GM12801 (cell line): ENCODE data around the gene ZNF850.

ENCODE experiments used
- CTCF ChIP-seq: IDR thresholded peaks from one replicate; pipeline ENCODE4 v1.5.1; 2011; ENCODE audit warnings: control low read depth; ENCODE audit not compliant: insufficient read length; ENCODE audit errors: extremely low read depth

The ZNF850 gene

GRCh38 chr19:36773223-36773579, 594 bp upstream of the ZNF850 start:
- TF ChIP-seq CTCF, result no peak

- TF ChIP-seq CTCF, result no peak
Observed at GRCh38 chr19:36771261-36772231, 1.1 kb downstream of the ZNF850 start.

- TF ChIP-seq CTCF, result no peak
Observed at GRCh38 chr19:36750066-36750691, 22.4 kb downstream of the ZNF850 start.

GRCh38 chr19:36748431-36749275, 24.0 kb downstream of the ZNF850 start:
- TF ChIP-seq CTCF, result no peak

GRCh38 chr19:36747750-36748149, 24.9 kb downstream of the ZNF850 start:
- no peak for TF ChIP-seq CTCF

GRCh38 chr19:36745870-36746269, 26.7 kb downstream of the ZNF850 start:
- TF ChIP-seq CTCF, result no peak
